Hypothalamus (tissue), 51 donors: Measurements from ENCODE around the gene CSPG5.

Source experiments
- DNase-seq, 51 donors: peaks; one replicate each; lab custom pipeline; 2025; lab: John Stamatoyannopoulos, UW

Gene CSPG5

GRCh38 chr3:47542471-47543173 is 36.0 kb downstream of the CSPG5 start:
- DNase-seq, result peak in 44 of 51 donors; percentile 16 to 93 (median 64)

GRCh38 chr3:47541583-47542108 is 37.0 kb downstream of the CSPG5 start:
- no peak for DNase-seq

- DNase-seq, result no peak
These were observed 38.4 kb downstream of the CSPG5 start for GRCh38 chr3:47540281-47540680.

- DNase-seq, result peak in 1 of 51 donors; percentile 35
These were observed 41.7 kb downstream of the CSPG5 start for GRCh38 chr3:47536967-47537366.

- DNase-seq, result peak in 46 of 51 donors; percentile 8 to 88 (median 58)
These were observed 42.3 kb downstream of the CSPG5 start for GRCh38 chr3:47536221-47536891.

- DNase-seq, result no peak
These were observed 44.6 kb downstream of the CSPG5 start for GRCh38 chr3:47533996-47534454.

GRCh38 chr3:47533481-47533880 is 45.2 kb downstream of the CSPG5 start:
- DNase-seq, result no peak

GRCh38 chr3:47527952-47528725 is 50.5 kb downstream of the CSPG5 start:
- DNase-seq, result no peak

- no peak for DNase-seq
These were observed 53.0 kb downstream of the CSPG5 start for GRCh38 chr3:47525617-47526016.

GRCh38 chr3:47523310-47524073 is 55.2 kb downstream of the CSPG5 start:
- no peak for DNase-seq

- DNase-seq, result peak in 50 of 51 donors; percentile 18 to 85 (median 65)
These were observed 56.3 kb downstream of the CSPG5 start for GRCh38 chr3:47522082-47522987.

- no peak for DNase-seq
These were observed 57.9 kb downstream of the CSPG5 start for GRCh38 chr3:47520756-47521155.

- no peak for DNase-seq
These were observed 60.7 kb downstream of the CSPG5 start for GRCh38 chr3:47517937-47518336.

- DNase-seq, result no peak
These were observed 62.8 kb downstream of the CSPG5 start for GRCh38 chr3:47515864-47516319.

GRCh38 chr3:47515100-47515499 is 63.6 kb downstream of the CSPG5 start:
- DNase-seq, result no peak

- peak; percentile 87 to 100 (median 97) for DNase-seq
These were observed 65.3 kb downstream of the CSPG5 start, which contains the start of gene ELP6 for GRCh38 chr3:47513125-47513929. Gene ELP6, minus strand, starts transcription at chr3:47513712. Its CDS starts 122 bp downstream, at chr3:47513590.

- peak in 13 of 51 donors; percentile 4 to 33 (median 20) for DNase-seq
These were observed 66.1 kb downstream of the CSPG5 start for GRCh38 chr3:47512416-47513124.
